Right atrium auricular region (tissue), 2 donors: ENCODE data around the gene PRR36. TPM values are rescaled to one million over a fixed set of nuclear protein-coding genes. Genes with fewer than 3 reads are reported as not detected.
A peak's percentile ranks its signal among the peaks of the same experiment; 100 is the strongest.
"Not testable (repeated sequence)": the region's sequence is repeated elsewhere in the genome, so short reads cannot be mapped to it uniquely, and the experiment has no call there.

ENCODE experiments used
- DNase-seq: peaks from one replicate; pipeline ENCODE4 v3.0.0-alpha.2; 2019; ENCODE audit warnings: low spot score
- H3K27ac ChIP-seq, 2 donors: fragments of 200-600 bp; sonication (generic); 1 replicate in 1 of 2; 2 replicates in 1 of 2; pipeline ENCODE4 v1.5.1; 2016 to 2019
- H3K27me3 ChIP-seq, 2 donors: fragments of 200-600 bp; sonication (generic); one replicate each; pipeline versions ENCODE4 v1.5.1 to v1.6.0; 2017 to 2019
- H3K36me3 ChIP-seq: fragments of 200-600 bp; sonication (generic); one replicate; pipeline ENCODE4 v1.5.1; 2016
- H3K4me1 ChIP-seq, 2 donors: fragments of 200-600 bp; sonication (generic); one replicate each; pipeline versions ENCODE4 v1.5.1 to v1.6.0; 2017 to 2019
- H3K4me3 ChIP-seq, 2 donors: fragments of 200-600 bp; sonication (generic); 1 replicate in 1 of 2; 2 replicates in 1 of 2; pipeline ENCODE4 v1.5.1; 2017 to 2019; ENCODE audit warnings: mild to moderate bottlenecking in 1 of 2, moderate library complexity in 1 of 2
- H3K9me3 ChIP-seq, 2 donors: fragments of 200-600 bp; sonication (generic); one replicate each; pipeline ENCODE4 v1.5.1; 2019
- CTCF ChIP-seq, 2 donors: fragments of 200-600 bp; sonication (generic); IDR thresholded peaks; one replicate each; pipeline ENCODE4 v1.5.1; 2019; ENCODE audit warnings: antibody characterized with exemption in 2 of 2
- total RNA-seq, 2 donors: library from RNA; depleted of rRNA; stranded (reverse); fragments of >200 nt; gene quantifications; one replicate each; pipeline ENCODE4 v1.1.0, GENCODE V29; 2016

PRR36 gene
- total RNA-seq, 2 donors from 2014 or later = not detected

GRCh38 chr19:7895565-7895964 lies 21.4 kb upstream of the PRR36 start:
- TF ChIP-seq CTCF (IDR thresholded peaks at IDR 0.05) = no peak

GRCh38 chr19:7894612-7895309 lies 20.6 kb upstream of the PRR36 start:
- H3K4me3 ChIP-seq = no peak overlapping the region
- no peak for DNase-seq
- no peaks in the 10 kb centered on the region for H3K4me1 ChIP-seq
- TF ChIP-seq CTCF (IDR thresholded peaks at IDR 0.05) = no peak
- H3K9me3 ChIP-seq = no peaks in the 10 kb centered on the region
- H3K36me3 ChIP-seq = no peaks in the 10 kb centered on the region
- no peak overlapping the region for H3K27ac ChIP-seq
- no peaks in the 10 kb centered on the region for H3K27me3 ChIP-seq

More at GRCh38 chr19:7895565-7895964, 21.4 kb upstream of the PRR36 start:
- H3K4me1 ChIP-seq = no peaks in the 10 kb centered on the region
- H3K36me3 ChIP-seq = no peaks in the 10 kb centered on the region
- H3K9me3 ChIP-seq = no peaks in the 10 kb centered on the region
- H3K4me3 ChIP-seq = no peak overlapping the region
- no peak for DNase-seq
- H3K27ac ChIP-seq = no peak overlapping the region
- H3K27me3 ChIP-seq = no peaks in the 10 kb centered on the region

GRCh38 chr19:7893362-7894101 lies 19.3 kb upstream of the PRR36 start:
- not testable (repeated sequence) for H3K4me1 ChIP-seq, H3K27me3 ChIP-seq, H3K9me3 ChIP-seq, H3K36me3 ChIP-seq, DNase-seq, H3K4me3 ChIP-seq, H3K27ac ChIP-seq

GRCh38 chr19:7888826-7889217 lies 14.6 kb upstream of the PRR36 start:
- no peak for DNase-seq
- H3K9me3 ChIP-seq = no peaks in the 10 kb centered on the region
- no peaks in the 10 kb centered on the region for H3K36me3 ChIP-seq
- H3K4me3 ChIP-seq = peak overlapping the region; percentile 34 to 49
- peaks cover 0 to 6% of the 10 kb centered on the region in 2 donors for H3K27me3 ChIP-seq
- no peak for TF ChIP-seq CTCF (IDR thresholded peaks at IDR 0.05)
- H3K4me1 ChIP-seq = peaks cover 0 to 9% of the 10 kb centered on the region in 2 donors
- H3K27ac ChIP-seq = no peak overlapping the region

GRCh38 chr19:7888145-7888825 lies 14.1 kb upstream of the PRR36 start, which contains the start of gene LRRC8E:
Gene LRRC8E (plus strand): TSS chr19:7888510. CDS start chr19:7895604, 7,094 bp downstream.
- Histone ChIP-seq H3K27ac (no peak within 1 kb of the TSS), H3K4me3 (peak within 1 kb of the TSS; percentile 34 to 49), H3K27me3 (peaks cover 0 to 6% of the 10 kb centered on the region in 2 donors), H3K36me3 (no peaks in the 10 kb centered on the region), H3K4me1 (peaks cover 0 to 9% of the 10 kb centered on the region in 2 donors), H3K9me3 (no peaks in the 10 kb centered on the region)
- DNase-seq = no peak
- TF ChIP-seq CTCF (IDR thresholded peaks at IDR 0.05) = no peak
